ENCODE results near the gene FOXL2NB.

Gene FOXL2NB

GRCh38 chr3:138960417-138960852 lies 13.4 kb downstream of the FOXL2NB start:
- H3K4me3 ChIP-seq (ENCODE audit: low read depth, low read length) = no peak overlapping the region
- no peak for DNase-seq (ENCODE audit: low read depth)
- TF ChIP-seq CTCF (IDR thresholded peaks at IDR 0.05; ENCODE audit: control insufficient read depth, extremely low read depth, insufficient read depth) = no peak

- no peak for DNase-seq (ENCODE audit: low read depth)
- no peak overlapping the region for H3K4me3 ChIP-seq (ENCODE audit: low read depth, low read length)
- no peak for TF ChIP-seq CTCF (IDR thresholded peaks at IDR 0.05; ENCODE audit: control insufficient read depth, extremely low read depth, insufficient read depth)
These were observed 16.0 kb downstream of the FOXL2NB start for GRCh38 chr3:138962854-138963560.

- no peak overlapping the region for H3K4me3 ChIP-seq (ENCODE audit: low read depth, low read length)
- no peak for TF ChIP-seq CTCF (IDR thresholded peaks at IDR 0.05; ENCODE audit: control insufficient read depth, extremely low read depth, insufficient read depth)
- DNase-seq (ENCODE audit: low read depth) = no peak
These were observed 17.2 kb downstream of the FOXL2NB start for GRCh38 chr3:138964264-138964663.

- H3K4me3 ChIP-seq (ENCODE audit: low read depth, low read length) = no peak overlapping the region
- DNase-seq (ENCODE audit: low read depth) = no peak
- no peak for TF ChIP-seq CTCF (IDR thresholded peaks at IDR 0.05; ENCODE audit: control insufficient read depth, extremely low read depth, insufficient read depth)
These were observed 17.9 kb downstream of the FOXL2NB start for GRCh38 chr3:138964923-138965322.

- no peak for TF ChIP-seq CTCF (IDR thresholded peaks at IDR 0.05; ENCODE audit: control insufficient read depth, extremely low read depth, insufficient read depth)
- H3K4me3 ChIP-seq (ENCODE audit: low read depth, low read length) = no peak overlapping the region
- no peak for DNase-seq (ENCODE audit: low read depth)
These were observed 24.8 kb downstream of the FOXL2NB start for GRCh38 chr3:138971766-138972320.

- TF ChIP-seq CTCF (IDR thresholded peaks at IDR 0.05; ENCODE audit: control insufficient read depth, extremely low read depth, insufficient read depth) = no peak
- H3K4me3 ChIP-seq (ENCODE audit: low read depth, low read length) = no peak overlapping the region
- DNase-seq (ENCODE audit: low read depth) = no peak
These were observed 25.9 kb downstream of the FOXL2NB start for GRCh38 chr3:138972941-138973340.

GRCh38 chr3:138974462-138974861 lies 27.4 kb downstream of the FOXL2NB start:
- DNase-seq (ENCODE audit: low read depth) = no peak
- no peak overlapping the region for H3K4me3 ChIP-seq (ENCODE audit: low read depth, low read length)
- TF ChIP-seq CTCF (IDR thresholded peaks at IDR 0.05; ENCODE audit: control insufficient read depth, extremely low read depth, insufficient read depth) = no peak

Data from LNCaP clone FGC (cell line).